Parathyroid adenoma (tissue), 2 donors: Measurements from ENCODE around the gene F10.

Source experiments
- H2AFZ ChIP-seq: fragments of 300-600 bp; sonication (generic); one replicate; pipeline ENCODE4 v1.7.0; 2017; ENCODE audit warnings: antibody characterized with exemption, mild to moderate bottlenecking
- H3K27ac ChIP-seq: fragments of 300-600 bp; sonication (generic); one replicate; pipeline ENCODE4 v1.7.0; 2017
- H3K27me3 ChIP-seq: fragments of 300-600 bp; sonication (generic); one replicate; pipeline ENCODE4 v1.7.0; 2017; ENCODE audit warnings: low read length; ENCODE audit not compliant: control insufficient read depth, insufficient read depth
- H3K36me3 ChIP-seq: fragments of 300-600 bp; sonication (generic); one replicate; pipeline ENCODE4 v1.7.0; 2017; ENCODE audit warnings: low read length; ENCODE audit not compliant: control insufficient read depth, insufficient read depth
- H3K4me1 ChIP-seq: fragments of 300-600 bp; sonication (generic); one replicate; pipeline ENCODE4 v1.7.0; 2017; ENCODE audit warnings: control low read depth
- H3K4me2 ChIP-seq: fragments of 300-600 bp; sonication (generic); one replicate; pipeline ENCODE4 v1.7.0; 2017; ENCODE audit warnings: low read length
- H3K4me3 ChIP-seq: fragments of 300-600 bp; sonication (generic); one replicate; pipeline ENCODE4 v1.7.0; 2017; ENCODE audit warnings: low read depth, low read length
- H3K79me2 ChIP-seq: fragments of 300-600 bp; sonication (generic); one replicate; pipeline ENCODE4 v1.7.0; 2017; ENCODE audit warnings: control low read depth
- H3K9ac ChIP-seq: fragments of 300-600 bp; sonication (generic); one replicate; pipeline ENCODE4 v1.7.0; 2017; ENCODE audit warnings: mild to moderate bottlenecking
- H3K9me3 ChIP-seq: fragments of 300-600 bp; sonication (generic); one replicate; pipeline ENCODE4 v1.7.0; 2017; ENCODE audit warnings: low read length; ENCODE audit not compliant: control insufficient read depth
- TF ChIP-seq, protein P1 (sequence below): fragments of 300-600 bp; sonication (generic); IDR thresholded peaks from one replicate; pipeline ENCODE4 v1.7.0; 2017; ENCODE audit warnings: antibody characterized with exemption, mild to moderate bottlenecking
- donor health status: primary hyperparathyroidism.

F10 gene

DNA sequence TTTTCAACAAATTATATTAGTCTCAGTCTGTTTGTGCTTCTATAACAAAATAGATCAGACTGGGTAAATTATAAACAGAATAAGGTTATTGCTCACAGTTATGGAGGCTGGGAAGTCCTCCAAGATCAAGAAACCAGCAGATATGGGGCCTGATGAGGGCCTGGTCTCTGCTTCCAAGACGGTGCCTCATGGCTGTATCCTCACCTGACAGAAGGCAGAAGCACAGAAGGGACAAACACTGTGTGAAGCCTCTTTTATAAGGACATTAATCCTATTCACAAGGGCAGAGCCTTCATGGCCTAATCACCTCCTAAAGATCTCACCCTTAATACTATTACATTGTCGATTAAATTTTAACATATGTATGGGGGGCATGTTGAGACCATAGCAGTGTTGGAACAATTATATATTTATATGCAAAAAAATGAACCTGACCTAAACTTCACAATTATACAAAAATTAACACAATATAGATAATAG lies 12.7 kb downstream of the F10 start:
- H3K27me3 ChIP-seq, result no peaks in the 10 kb centered on the region
- no peak overlapping the region for H2AFZ ChIP-seq
- H3K4me3 ChIP-seq, result no peak overlapping the region
- no peak overlapping the region for H3K27ac ChIP-seq
- no peaks in the 10 kb centered on the region for H3K4me1 ChIP-seq
- TF ChIP-seq, protein P1, sequence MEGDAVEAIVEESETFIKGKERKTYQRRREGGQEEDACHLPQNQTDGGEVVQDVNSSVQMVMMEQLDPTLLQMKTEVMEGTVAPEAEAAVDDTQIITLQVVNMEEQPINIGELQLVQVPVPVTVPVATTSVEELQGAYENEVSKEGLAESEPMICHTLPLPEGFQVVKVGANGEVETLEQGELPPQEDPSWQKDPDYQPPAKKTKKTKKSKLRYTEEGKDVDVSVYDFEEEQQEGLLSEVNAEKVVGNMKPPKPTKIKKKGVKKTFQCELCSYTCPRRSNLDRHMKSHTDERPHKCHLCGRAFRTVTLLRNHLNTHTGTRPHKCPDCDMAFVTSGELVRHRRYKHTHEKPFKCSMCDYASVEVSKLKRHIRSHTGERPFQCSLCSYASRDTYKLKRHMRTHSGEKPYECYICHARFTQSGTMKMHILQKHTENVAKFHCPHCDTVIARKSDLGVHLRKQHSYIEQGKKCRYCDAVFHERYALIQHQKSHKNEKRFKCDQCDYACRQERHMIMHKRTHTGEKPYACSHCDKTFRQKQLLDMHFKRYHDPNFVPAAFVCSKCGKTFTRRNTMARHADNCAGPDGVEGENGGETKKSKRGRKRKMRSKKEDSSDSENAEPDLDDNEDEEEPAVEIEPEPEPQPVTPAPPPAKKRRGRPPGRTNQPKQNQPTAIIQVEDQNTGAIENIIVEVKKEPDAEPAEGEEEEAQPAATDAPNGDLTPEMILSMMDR, result no peak
- H3K36me3 ChIP-seq, result no peaks in the 10 kb centered on the region
- H3K9me3 ChIP-seq, result no peaks in the 10 kb centered on the region
- H3K79me2 ChIP-seq, result no peaks in the 10 kb centered on the region
- no peak overlapping the region for H3K9ac ChIP-seq
- no peak overlapping the region for H3K4me2 ChIP-seq

DNA sequence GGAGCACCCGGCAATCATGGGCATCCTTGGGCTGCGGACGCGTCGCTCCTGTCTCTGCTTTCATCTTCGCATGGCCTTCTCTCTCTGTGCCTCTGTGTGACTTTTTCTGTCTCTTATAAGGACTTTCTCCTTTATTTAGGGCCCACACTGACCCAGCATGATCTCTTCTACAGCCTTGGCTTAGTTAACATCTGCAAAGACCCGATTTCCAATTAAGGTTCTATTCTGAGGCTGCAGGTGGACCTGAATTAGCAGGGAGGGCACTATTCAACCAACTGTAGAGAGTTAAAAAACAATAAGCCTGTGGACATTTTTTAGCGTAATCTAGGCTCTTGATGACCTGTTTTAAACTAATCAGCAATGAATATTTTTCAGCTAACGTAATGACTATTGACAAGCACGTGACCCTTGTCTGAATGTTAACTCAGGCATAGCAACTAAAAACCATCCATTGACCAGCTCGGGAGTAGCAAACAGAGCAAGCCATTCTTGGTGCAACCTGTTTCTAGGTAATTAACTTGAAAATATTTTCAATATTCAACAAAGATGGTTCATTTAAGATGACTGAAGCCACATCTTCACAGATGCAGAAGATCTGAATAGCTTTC lies 15.2 kb downstream of the F10 start:
- H3K79me2 ChIP-seq, result no peaks in the 10 kb centered on the region
- no peak overlapping the region for H3K4me3 ChIP-seq
- no peak overlapping the region for H3K27ac ChIP-seq
- no peak overlapping the region for H2AFZ ChIP-seq
- H3K36me3 ChIP-seq, result no peaks in the 10 kb centered on the region
- TF ChIP-seq, protein P1, result no peak
- no peaks in the 10 kb centered on the region for H3K27me3 ChIP-seq
- no peak overlapping the region for H3K4me2 ChIP-seq
- H3K9me3 ChIP-seq, result no peaks in the 10 kb centered on the region
- no peaks in the 10 kb centered on the region for H3K4me1 ChIP-seq
- no peak overlapping the region for H3K9ac ChIP-seq

DNA sequence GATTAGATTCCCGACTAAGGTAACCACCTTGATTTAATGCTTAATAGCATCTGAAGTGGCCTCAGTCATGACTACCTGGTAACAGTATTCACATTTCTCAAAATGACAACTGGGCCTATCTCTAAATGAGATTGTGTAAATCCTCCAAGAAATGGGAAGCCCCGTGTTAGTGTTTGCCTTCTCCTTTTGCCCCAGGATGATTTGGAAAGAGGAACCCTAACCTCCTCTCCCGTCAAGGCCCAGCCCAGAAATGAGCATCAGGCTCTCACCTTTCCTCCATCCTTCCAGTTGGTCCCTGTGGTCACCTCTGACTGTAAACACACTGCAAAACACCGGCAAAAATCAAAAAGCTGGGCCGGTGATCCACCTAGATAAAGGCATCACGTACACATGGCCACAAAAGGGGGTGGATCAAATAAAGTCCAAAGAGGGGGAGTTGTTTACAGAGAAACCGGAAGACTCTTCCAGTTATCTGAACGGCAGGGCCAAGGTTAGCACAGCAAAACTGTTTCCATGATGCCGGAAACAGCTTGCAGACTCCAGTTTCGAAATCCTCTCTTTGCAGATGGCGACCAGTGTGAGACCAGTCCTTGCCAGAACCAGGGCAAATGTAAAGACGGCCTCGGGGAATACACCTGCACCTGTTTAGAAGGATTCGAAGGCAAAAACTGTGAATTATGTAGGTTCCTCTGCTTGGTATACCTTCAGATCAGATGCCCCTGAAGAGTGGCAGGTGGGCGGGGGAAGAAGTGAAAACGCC lies 16.4 kb downstream of the F10 start:
- H3K4me2 ChIP-seq, result no peak overlapping the region
- no peak overlapping the region for H3K27ac ChIP-seq
- no peak overlapping the region for H3K4me3 ChIP-seq
- no peaks in the 10 kb centered on the region for H3K36me3 ChIP-seq
- H3K79me2 ChIP-seq, result no peaks in the 10 kb centered on the region
- no peaks in the 10 kb centered on the region for H3K4me1 ChIP-seq
- H2AFZ ChIP-seq, result no peak overlapping the region
- TF ChIP-seq, protein P1, result no peak
- H3K9me3 ChIP-seq, result no peaks in the 10 kb centered on the region
- H3K27me3 ChIP-seq, result no peaks in the 10 kb centered on the region
- no peak overlapping the region for H3K9ac ChIP-seq

DNA sequence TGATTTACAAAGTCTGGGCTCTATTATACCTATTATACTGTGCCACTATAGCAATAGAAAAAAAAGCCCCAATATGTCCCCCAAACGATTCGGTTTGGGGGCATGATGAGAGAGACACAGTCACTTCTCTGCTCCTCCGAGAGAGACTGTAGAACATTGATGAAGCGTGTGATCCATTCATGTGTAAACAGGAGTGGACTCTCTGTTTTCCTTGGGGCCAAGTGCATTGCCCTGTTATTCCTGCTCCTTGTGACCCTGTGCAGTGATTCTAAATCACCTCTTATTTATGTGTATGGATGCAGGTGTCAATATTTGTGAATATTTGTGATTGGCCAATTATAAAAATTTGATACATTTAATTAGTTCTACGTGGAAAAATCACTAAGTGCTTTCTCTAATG lies 17.0 kb downstream of the F10 start:
- no peaks in the 10 kb centered on the region for H3K79me2 ChIP-seq
- no peaks in the 10 kb centered on the region for H3K4me1 ChIP-seq
- H3K4me3 ChIP-seq, result no peak overlapping the region
- no peak overlapping the region for H3K4me2 ChIP-seq
- H3K9ac ChIP-seq, result no peak overlapping the region
- H3K9me3 ChIP-seq, result no peaks in the 10 kb centered on the region
- H3K27ac ChIP-seq, result no peak overlapping the region
- TF ChIP-seq, protein P1, result no peak
- H2AFZ ChIP-seq, result no peak overlapping the region
- no peaks in the 10 kb centered on the region for H3K27me3 ChIP-seq
- H3K36me3 ChIP-seq, result no peaks in the 10 kb centered on the region
